DOHH2 (cell line): ENCODE data around the gene EBP.

ENCODE experiments used
- H3F3A ChIP-seq: fragments of 200-600 bp; sonication (generic), shearing (Covaris generic); 2 replicates; pipeline ENCODE4 v1.6.0; 2016; ENCODE audit warnings: antibody characterized with exemption, mild to moderate bottlenecking; ENCODE audit not compliant: control insufficient read depth, insufficient read depth
- H3K27ac ChIP-seq: fragments of 200-600 bp; sonication (generic); 2 replicates; pipeline ENCODE4 v1.5.1; 2014; ENCODE audit warnings: low read depth, mild to moderate bottlenecking, low read length, moderate library complexity
- H3K27me3 ChIP-seq: fragments of 200-600 bp; sonication (generic); 2 replicates; pipeline ENCODE4 v1.6.1; 2014; ENCODE audit warnings: mild to moderate bottlenecking, low read length, mixed read lengths; ENCODE audit not compliant: control insufficient read depth
- H3K36me3 ChIP-seq: fragments of 200-600 bp; sonication (generic); 2 replicates; pipeline ENCODE4 v1.6.1; 2014; ENCODE audit warnings: mild to moderate bottlenecking, low read length, moderate library complexity, mixed read lengths; ENCODE audit not compliant: control insufficient read depth
- H3K4me1 ChIP-seq: fragments of 200-600 bp; sonication (generic); 2 replicates; pipeline ENCODE4 v1.6.1; 2014; ENCODE audit warnings: mild to moderate bottlenecking, low read length, mixed read lengths; ENCODE audit not compliant: control insufficient read depth
- H3K4me2 ChIP-seq: fragments of 200-600 bp; sonication (generic); 2 replicates; pipeline ENCODE4 v1.6.0; 2014; ENCODE audit warnings: mild to moderate bottlenecking, low read length, moderate library complexity
- H3K4me3 ChIP-seq: fragments of 200-600 bp; sonication (generic); 2 replicates; pipeline ENCODE4 v1.5.1; 2014; ENCODE audit warnings: mild to moderate bottlenecking, low read length, mixed read lengths
- H3K79me2 ChIP-seq: fragments of 200-600 bp; sonication (generic); 2 replicates; pipeline ENCODE4 v1.6.1; 2014; ENCODE audit warnings: mild to moderate bottlenecking, low read length, mixed read lengths; ENCODE audit not compliant: control insufficient read depth
- H3K9me2 ChIP-seq: fragments of 200-600 bp; sonication (generic); replicated peaks from 2 replicates; pipeline ENCODE4 v1.6.1; 2014; ENCODE audit warnings: mild to moderate bottlenecking, low read length, mixed read lengths; ENCODE audit not compliant: control insufficient read depth
- H3K9me3 ChIP-seq: fragments of 200-600 bp; sonication (generic); 2 replicates; pipeline ENCODE4 v1.6.1; 2014; ENCODE audit warnings: antibody characterized with exemption, low read length, mixed read lengths; ENCODE audit not compliant: control insufficient read depth, insufficient read depth
- H4K20me1 ChIP-seq: fragments of 200-600 bp; sonication (generic); 2 replicates; pipeline ENCODE4 v1.6.0; 2014; ENCODE audit warnings: low read depth, mild to moderate bottlenecking, antibody characterized with exemption, low read length, moderate library complexity; ENCODE audit not compliant: control insufficient read depth, insufficient read depth
- CTCF ChIP-seq: fragments of 200-600 bp; sonication (generic); IDR thresholded peaks from one replicate; pipeline ENCODE4 v1.5.1; 2014; ENCODE audit warnings: antibody characterized with exemption, mild to moderate bottlenecking, low read depth, low read length; ENCODE audit not compliant: poor library complexity, severe bottlenecking
- EZH2phosphoT487 ChIP-seq: fragments of 200-600 bp; sonication (generic); IDR thresholded peaks from 2 replicates; pipeline ENCODE4 v1.6.1; 2017; ENCODE audit warnings: borderline replicate concordance, mild to moderate bottlenecking, antibody characterized with exemption, low read length, moderate library complexity, mixed read lengths

EBP gene

GRCh38 chrX:48521353-48522243 is at the start of gene EBP:
EBP (plus strand) TSS chrX:48521808; CDS start chrX:48523772, 1,964 bp downstream.
- no peak for TF ChIP-seq EZH2phosphoT487
- TF ChIP-seq CTCF = no peak
- peak within 1 kb of the TSS; percentile 74 for H3K27ac ChIP-seq
- H3K4me3 ChIP-seq = peak within 1 kb of the TSS; percentile 92
- peaks cover 42% of the 10 kb centered on the region for H3K4me1 ChIP-seq
- no peaks in the 10 kb centered on the region for H3K27me3 ChIP-seq
- H4K20me1 ChIP-seq = no peaks in the 10 kb centered on the region
- no peaks in the 10 kb centered on the region for H3K9me2 ChIP-seq
- peak within 1 kb of the TSS; percentile 79 for H3K4me2 ChIP-seq
- H3F3A ChIP-seq = no peaks in the 10 kb centered on the region; the same call in 1 of the 2 replicates
- H3K79me2 ChIP-seq = peaks cover 33% of the 10 kb centered on the region
- H3K36me3 ChIP-seq = peaks cover 30% of the 10 kb centered on the region
- no peaks in the 10 kb centered on the region for H3K9me3 ChIP-seq

- Histone ChIP-seq H3K4me1 (peaks cover 24% of the 10 kb centered on the region), H3K9me2 (no peaks in the 10 kb centered on the region), H3K36me3 (peaks cover 10% of the 10 kb centered on the region; the same call in 1 of the 2 replicates), H3K4me3 (no peak overlapping the region), H3K79me2 (peaks cover 48% of the 10 kb centered on the region), H3K27ac (no peak overlapping the region), H3K4me2 (no peak overlapping the region), H4K20me1 (0 out of 2 replicates have a peak, but pooled peaks cover 4% of the 10 kb centered on the region), H3K27me3 (no peaks in the 10 kb centered on the region), H3K9me3 (no peaks in the 10 kb centered on the region), H3F3A (no peaks in the 10 kb centered on the region)
- TF ChIP-seq CTCF (no peak), EZH2phosphoT487 (no peak)
Observed at GRCh38 chrX:48472225-48472624, 49.4 kb upstream of the EBP start.

GRCh38 chrX:48472851-48473703 is 48.5 kb upstream of the EBP start:
- TF ChIP-seq EZH2phosphoT487 (no peak), CTCF (no peak)
- Histone ChIP-seq H3K27ac (no peak overlapping the region), H3K9me3 (no peaks in the 10 kb centered on the region), H3K4me2 (no peak overlapping the region), H3K9me2 (no peaks in the 10 kb centered on the region), H3K79me2 (peaks cover 48% of the 10 kb centered on the region), H3K27me3 (no peaks in the 10 kb centered on the region), H3K4me3 (no peak overlapping the region), H3K4me1 (peaks cover 22% of the 10 kb centered on the region), H3K36me3 (peaks cover 10% of the 10 kb centered on the region), H4K20me1 (0 out of 2 replicates have a peak, but pooled peaks cover 4% of the 10 kb centered on the region), H3F3A (no peaks in the 10 kb centered on the region)
